ENCODE data around the gene CKB.

The CKB gene

DNA sequence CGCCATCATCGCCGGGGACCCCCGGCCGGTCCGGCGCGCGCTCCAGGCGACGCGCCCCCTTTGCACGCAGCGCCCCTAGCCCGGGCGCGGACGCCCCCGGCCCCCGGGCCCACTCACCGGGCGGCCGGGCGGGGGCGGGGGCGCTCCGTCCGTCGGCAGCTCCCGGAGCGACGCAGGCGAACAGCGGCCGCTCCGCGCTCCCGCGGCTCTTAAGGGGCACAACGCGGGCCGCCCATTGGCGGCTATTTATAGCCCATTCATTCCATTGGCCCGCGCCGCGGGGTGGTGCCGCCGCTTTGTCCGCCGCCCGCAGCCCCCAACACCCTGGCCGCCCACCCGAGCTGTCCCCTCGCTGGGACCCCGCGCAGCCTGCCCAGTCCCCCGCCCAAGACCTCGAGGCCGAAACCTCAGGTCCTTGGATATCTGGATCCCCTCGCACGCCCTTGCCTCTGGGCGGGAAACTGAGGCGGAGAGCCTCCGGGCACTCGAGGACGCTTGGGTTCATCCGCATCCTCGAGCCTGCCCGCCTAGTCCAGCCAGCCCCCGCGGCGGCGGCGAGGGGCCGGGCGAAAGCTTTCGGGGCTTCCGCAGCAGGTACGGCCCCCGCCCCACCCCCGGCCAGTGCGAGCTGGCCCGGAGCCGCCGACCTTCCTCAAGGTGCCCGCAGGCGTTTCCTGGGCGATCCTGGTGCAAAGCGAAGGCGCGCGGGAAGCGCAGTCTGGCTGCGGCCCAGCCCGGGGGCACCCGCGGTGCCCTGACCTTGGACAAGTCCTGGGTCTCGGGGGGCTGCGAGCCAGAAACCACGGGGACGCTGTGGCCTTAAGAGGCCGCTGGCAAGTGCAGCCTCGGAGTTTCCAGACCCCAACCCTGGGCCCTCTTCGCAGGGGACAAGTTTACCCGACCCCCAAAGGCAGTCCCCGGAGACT is at the start of gene CKB:
Gene CKB, minus strand, starts transcription at position 182 of the 926 bp plus-strand sequence. CDS start 337 bp downstream, outside the sequence.
- DNase-seq (ENCODE audit: low spot score): no peak

DNA sequence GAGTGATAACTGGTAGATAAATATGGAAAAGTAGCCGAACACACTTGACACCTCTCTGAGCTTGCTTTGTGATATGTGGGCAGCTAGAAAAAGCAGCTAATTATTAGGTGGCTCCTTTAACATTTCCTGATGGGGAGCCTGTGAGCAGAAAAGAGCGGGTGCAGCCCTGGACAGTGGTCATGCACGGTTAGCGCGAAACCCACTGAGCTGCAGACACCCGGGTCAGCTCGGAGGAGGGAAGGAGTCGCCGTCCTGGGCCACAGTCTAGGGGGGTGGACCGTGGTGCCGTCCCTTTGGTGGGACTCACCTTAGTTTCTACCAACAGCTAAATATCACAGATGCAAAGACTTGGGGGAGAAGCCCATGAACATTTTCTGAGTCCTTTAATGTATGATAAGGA is 46.8 kb upstream of the CKB start:
- DNase-seq (ENCODE audit: low spot score): no peak

DNA sequence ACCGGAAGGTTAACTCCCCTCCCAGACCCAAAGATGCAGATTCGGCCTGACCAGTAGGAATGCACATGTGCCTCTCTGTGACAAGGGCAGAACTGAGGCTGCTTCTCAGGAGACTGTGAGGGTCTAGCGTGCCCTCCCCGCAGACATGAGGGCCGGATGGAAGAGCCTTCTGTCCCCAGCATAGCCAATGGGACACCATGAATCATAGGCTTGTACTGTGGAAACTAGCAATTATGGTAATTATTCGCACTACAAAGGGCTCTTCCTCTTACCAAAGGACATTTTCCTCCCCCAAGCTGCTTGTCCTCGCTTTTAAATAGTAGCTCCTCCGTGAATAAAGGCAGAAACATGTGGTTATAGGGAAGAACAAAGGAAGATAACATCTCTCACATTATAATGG is 46.3 kb upstream of the CKB start:
- DNase-seq (ENCODE audit: low spot score): no peak

DNA sequence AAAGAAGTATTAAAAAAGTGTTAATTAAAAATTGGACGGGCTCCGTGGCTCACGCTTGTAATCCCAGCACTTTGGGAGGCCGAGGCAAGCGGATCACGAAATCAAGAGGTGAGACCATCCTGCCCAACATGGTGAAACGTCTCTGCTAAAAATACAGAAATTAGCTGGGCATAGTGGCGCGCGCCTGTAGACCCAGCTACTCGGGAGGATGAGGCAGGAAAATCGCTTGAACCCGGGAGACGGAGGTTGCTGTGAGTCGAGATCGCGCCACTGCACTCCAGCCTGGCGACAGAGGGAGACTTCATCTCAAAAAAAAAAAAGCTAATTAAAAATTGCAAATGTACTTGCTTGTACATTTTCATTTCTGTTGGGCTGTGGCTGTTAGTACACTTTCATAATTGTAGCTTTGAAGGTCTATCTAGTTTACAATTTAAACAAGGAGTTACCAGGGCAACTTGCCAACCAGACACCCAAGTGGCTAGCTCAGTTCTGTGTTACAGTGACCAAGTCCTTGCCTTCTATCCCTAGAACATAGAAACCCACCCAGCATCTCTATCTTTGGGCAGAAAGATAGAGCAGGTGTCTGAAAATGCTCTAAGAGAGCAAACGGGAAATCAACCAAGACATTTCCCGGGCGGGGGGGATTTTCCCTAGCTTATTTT is 41.3 kb upstream of the CKB start:
- no peak for DNase-seq (ENCODE audit: low spot score)

DNA sequence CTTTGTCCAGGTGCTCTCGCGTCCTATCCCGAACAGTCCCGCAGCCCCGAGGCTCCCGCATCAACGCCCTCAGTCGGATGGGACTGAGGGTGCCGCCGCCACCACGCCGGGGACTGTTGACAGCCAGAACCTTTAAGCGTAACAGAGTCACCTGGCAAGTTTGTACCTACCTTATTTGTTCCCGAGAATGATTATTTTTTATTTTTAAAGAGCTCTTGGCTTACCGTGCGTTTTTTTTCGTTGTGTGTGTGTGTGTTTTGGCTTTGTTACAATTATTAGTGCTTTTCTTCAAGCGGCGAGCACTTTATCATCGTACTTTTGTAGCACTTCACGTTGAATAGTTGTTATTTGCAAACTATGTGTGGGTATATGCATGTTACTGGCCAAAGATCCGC is 40.6 kb upstream of the CKB start:
- DNase-seq (ENCODE audit: low spot score): no peak

DNA sequence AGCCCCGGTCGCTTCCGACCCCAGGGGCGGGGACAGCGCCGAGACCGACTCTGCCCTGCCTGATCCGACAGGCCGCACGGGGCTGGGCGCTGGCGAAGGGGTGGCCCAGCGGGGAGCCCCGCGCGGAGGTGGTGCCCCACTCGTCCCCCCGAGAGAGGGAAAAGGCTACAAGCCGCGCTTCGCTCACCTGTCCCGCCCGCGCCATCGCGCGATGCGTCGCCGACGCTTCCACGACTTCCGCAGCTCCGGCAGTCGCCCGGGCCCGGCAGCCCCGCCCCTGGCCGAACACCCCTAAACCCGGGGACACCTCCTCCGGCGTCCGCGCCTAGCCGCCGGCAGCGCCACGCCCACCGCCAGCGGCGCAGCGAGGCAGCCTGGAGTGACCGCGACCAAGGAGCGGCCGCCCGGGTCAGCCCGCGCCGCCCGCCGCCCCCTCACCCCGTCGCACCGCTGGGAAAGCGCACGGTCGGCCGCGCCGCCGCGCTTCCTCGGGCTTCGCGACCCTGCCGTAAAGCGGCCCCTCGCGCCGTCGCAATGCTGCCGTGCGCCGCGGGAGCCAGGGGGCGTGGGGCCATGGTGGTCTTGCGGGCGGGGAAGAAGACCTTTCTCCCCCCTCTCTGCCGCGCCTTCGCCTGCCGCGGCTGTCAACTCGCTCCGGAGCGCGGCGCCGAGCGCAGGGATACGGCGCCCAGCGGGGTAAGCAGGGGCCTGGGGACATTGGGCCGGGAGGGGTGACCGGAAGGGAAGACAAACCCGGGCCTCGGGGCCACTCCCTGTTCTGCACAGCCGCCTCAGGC is 40.0 kb upstream of the CKB start, which contains the start of the genes BAG5 and COA8:
Gene BAG5, minus strand, starts transcription at position 229 of the 797 bp plus-strand sequence. CDS start 1,493 bp downstream, outside the sequence.
Gene COA8, plus strand, starts transcription at position 532 of the 797 bp plus-strand sequence. Its CDS starts 42 bp downstream, at position 574.
- DNase-seq (ENCODE audit: low spot score): peak; percentile 87

DNA sequence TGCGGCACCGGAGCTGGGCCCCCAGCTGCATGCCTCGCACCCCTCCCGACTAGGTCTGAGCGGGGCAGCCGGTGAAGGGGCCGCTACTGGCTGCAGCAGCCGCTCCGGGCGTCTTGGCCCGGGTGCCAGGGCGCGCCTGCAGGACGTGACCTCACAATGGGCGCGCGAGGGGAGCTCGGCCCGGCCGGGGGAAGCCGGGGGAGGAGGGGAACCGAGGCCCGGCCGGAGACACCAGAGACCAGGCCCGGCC is 39.5 kb upstream of the CKB start:
- no peak for DNase-seq (ENCODE audit: low spot score)

DNA sequence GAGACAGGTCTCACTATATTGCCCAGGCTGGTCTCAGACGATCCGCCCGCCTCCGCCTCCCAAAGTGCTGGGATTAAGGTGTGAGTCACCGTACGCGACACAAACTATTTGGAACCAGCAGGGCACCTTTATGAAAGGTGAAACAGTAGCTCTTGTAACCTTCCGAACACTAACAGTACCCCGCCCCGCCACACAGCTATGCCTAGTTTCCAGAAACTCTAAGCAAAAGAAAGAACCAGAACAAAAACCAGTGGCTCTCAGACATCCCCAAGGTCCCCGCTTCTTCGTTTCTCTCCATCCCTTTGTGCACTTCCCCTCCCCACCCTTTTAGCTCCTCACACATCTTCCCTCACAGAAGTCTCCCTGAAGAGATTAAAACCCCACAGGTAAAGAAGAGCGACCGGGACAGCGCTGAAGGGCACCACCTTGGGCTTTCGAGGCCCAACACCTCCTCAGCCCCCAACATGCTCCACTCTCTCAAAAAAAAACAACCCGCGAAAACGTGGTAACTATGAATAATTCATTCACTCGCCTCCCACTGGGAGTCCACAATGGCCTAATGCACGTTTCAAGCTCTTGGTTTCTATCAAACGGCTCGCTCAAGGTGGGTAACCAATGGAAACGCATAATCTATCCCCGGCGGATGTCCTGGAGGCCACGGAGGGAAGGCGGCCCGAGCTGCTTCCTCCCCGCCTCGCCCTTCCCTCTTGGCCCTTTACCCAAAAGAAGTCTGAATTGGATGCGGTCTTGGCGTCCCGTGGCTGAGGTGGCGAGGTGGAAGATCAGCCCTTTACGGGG is 39.0 kb upstream of the CKB start:
- DNase-seq (ENCODE audit: low spot score): peak; percentile 67

DNA sequence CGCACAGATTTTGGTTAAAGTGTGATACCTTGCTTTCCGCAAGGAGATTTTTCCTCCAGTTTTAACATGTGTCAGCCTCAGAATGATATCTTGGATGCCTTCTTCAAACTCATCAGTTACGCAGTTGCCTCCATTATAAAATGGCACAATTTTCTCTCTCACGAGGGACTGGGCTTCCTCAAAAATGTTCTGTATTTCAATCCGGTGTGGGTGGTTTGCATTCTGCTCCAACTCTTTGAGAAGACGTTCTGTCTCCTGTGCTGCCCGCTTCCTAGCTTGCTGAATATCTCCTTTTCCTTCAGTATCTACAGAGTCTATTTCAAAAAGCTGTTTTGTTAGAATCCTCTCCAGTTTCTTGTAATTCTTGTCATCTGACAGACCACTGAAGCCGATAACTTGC is 38.1 kb upstream of the CKB start:
- no peak for DNase-seq (ENCODE audit: low spot score)

DNA sequence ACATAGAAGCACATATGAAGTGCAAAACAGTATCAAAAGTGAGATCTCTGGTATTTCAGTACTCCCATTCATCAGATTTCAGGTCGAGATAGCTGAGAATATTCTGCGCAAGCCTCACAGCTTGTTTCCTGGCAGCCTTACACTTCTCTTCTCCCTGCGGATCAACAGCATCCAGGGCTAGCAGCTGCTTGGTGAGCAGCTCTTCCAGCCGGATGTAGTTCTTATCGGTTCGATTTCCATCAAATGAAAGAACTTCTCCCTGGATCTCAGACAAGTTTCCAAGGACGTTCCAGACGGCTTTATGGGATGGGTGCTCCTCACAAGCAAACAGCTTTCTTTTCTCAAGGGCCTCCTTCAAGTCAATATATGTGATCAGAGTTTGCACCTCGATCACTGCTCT is 37.1 kb upstream of the CKB start:
- no peak for DNase-seq (ENCODE audit: low spot score)

DNA sequence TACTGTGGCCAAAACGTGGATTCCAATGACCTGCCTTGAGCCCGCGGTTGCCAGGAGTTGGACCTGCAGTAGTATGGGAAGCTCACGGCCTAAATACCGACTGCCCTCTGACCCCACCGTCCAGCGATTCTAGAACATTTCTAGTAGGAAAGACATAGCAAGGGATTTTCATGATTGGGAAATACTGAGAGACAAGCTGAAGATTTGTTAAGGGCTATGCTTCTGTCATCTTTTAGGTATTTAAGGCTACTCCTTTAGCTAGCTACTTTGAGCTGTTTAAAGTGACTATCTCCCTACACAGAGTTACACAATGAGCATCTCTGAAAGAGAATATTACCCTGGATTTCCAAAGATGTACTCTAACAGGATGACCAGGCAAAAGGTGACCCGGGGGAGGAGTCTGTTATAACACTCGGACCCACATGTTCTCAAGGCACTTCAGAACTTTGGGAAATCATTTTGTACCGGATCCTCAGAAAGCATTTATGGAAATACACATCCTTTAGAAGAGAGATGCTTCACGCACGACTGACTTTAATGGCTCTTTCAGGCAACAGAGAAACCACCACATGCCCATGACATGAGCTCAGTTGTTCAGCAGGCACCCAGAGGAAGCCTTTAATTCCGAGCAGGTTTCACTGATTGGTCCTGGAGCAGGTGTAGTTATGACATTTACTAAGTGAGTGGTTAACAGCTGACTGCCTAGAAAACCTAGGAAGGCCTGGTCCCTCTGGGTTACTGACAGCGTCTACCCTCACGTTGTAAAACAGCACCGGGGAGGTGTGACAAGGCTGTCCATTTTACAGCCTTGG is 35.6 kb upstream of the CKB start:
- no peak for DNase-seq (ENCODE audit: low spot score)

DNA sequence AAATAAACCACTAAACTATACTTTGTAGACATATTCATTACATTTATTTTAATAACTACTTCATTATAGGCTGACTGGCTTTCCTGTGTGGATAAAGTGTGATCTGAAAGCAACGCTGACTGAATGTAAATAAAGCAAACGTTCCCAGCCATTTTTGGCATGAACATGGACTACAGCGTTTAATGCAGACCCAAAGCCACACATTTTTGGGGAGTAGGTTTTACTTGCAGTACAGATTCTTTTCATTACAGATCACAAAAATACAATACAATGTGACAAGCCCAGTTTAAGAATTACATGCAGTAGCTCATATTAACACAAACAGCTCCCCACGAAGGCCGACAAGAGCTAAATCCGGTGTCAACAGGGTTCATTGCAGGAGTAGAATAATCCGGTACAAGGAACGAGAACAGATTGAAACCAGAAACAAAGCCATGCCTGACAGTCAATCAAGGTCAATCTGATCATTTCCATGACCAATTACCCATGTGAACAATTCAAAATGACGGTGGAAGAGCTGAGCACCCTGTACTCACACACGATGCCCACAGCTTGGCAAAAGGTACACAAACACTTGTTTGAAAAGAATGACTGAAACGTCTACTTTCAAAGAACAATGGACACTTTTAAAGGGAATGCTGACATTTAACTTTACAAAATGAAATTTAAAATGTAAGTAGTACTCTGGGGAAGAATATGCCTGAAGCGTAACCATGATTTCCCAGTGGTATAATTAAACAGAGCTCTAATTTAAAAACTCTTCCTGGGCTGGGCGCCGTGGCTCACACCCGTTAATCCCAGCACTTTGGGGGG is 34.5 kb upstream of the CKB start:
- DNase-seq (ENCODE audit: low spot score): no peak

DNA sequence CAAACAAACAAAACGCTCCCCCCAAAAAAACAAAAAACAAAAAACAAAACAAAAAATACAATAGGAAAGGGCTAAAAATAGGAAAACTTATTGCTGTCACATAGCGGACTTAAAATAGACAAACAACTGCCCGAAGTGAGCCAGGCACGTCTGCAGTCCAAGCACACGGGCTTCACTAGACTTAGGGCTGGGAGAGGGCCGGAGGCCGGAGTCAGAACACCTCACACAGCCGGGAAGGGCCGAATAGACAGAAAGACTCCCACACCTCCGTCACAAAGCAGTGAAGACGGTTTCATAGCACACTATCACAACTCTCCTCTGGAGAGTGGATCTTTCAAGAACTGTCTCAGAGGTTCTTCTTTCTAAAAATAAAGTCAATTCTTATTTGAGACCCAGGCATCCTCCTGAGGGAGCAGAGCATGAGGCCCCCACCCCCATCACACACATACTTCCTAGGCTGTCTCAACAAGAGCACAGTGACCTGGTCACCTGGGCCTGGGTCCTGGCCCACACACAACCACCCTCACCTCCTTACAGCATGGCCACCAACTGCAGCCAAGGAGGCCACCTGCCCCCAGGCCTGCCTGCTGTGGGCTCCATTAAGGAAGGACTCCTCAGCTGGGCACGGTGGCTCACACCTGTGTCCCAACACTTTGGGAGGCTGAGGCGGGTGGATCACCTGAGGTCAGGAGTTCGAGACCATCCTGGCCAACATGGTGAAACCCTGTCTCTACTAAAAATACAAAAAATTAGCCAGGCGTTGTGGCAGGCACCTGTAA is 33.1 kb upstream of the CKB start:
- DNase-seq (ENCODE audit: low spot score): no peak

DNA sequence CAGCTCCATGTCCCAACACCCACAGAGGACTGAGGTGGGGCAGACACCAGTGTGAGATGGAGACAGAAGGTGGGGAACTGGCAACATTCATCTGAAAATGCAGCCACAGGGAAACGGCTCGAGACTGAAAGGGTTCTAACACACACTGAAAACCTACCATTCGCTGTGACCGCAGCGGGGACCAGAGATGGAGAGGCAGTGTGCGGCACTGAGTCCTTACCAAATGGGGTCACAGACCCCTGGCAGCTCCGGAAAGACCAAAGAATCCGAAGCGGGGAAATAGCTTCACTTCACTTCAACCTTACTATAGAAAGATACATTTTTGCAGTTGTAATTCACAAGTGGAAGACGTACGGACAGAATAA is 30.2 kb upstream of the CKB start:
- no peak for DNase-seq (ENCODE audit: low spot score)

DNA sequence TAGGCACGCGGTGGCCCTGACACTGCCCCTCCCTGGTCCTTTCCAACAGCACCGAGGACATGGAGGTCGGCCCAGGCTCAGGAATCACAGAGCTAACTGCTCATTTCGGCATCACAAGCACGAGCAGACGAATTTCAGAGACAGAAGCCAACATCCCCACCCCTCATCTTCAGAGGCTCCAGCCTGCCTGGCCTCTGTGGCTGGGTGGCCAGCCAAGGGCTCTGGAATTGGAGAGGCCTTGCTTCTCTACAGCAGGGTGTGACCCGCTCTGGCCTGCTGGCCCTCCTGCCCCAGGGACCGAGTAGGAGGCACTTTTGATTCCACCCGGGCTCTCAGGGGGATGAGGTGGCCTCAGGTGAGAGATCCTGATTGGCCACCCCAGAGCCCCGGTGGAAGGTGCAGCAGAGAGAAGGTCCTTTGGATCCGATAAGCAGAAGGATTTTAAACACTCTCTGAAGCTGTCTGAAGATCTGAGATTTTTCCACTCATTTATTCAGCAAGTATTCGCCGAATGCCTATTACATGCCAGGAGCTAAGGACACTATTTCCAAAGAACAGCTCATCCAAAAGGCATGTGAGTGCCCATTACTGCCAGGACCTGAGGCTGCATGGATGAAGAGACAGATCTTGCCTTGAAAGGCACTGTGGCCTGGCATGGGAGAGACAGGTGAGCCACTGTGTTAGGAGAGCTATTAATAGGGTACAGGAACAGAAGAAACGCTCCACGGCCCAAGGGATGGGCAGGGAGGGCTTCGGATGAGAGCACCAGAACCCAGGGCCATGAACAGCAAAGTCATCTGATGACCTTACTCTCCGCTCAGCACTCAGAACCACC is 29.6 kb upstream of the CKB start:
- no peak for DNase-seq (ENCODE audit: low spot score)

DNA sequence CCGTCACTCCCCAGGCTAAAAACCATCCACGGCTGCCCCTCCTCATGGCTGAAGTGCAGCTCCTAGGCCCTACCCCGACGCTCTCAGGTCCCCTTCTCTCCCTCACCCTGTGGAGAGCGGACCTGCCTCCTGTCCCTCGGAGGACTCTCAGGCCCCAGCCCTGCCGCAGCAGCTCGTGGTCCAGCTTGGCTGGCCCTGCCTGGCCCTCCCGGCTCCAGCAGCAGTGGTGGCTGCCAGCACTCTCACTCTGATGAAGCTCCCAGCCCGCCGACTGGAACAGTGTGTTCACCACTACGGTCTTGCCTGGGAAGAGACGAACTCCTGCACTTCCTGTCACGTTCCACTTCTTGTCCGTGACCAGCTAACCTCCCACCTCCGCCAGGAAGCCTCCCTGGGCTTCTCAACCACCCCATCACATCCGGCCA is 28.7 kb upstream of the CKB start:
- DNase-seq (ENCODE audit: low spot score): no peak

DNA sequence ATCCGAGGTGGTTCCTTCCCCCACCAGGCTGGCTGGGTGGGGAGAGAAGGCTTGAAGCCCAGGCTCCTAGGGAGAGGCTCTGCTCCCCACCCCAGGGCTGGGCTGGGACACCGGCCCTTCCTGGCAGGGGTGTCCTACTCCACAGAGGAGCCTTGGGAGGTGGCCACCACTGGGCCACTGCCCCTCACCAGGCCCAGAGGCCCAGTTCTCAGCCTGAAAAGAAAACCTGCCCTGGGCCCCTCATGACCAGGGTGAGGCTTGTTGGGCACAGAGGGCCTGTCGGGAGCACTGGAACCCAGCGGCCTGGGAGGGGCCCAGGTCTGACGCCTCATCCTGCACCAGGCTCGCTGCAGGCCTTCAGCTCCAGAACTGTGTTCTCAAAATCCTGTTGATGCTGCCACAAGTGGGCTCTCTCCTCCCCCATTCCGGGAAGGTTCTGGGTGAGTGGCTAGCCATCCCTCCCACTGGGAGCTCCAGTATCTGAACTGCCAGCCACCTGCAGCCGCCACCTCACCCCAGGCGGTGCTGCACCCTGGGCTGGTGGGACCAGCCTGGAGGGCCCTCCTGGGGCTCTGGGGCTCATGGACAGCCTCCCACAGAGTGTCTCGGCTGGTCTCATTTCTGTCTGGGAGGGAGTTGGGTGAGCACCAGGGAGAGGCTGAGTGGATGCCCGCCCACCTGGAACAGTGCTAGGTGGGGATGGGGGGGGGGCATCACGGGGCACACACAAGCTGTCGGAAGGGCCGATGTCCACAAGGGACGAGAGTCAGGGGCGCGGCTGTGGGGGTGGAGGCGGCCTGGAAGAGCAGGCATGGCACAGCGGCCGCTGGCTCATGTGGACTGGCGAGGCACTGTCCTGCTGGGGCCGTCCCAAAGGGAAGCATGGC is 28.1 kb upstream of the CKB start:
- DNase-seq (ENCODE audit: low spot score): no peak
